Caco-2 (cell line): ENCODE data around the gene B3GNT5. TPM values are rescaled to one million over a fixed set of nuclear protein-coding genes. Genes with fewer than 3 reads are reported as not detected.

Experiments
- BruUV-seq: library from RNA; stranded (reverse); fragments of 400-500 nt; replicated peaks from 2 replicates; lab custom pipeline; 2021; lab: Mats Ljungman, UMichigan
- CTCF ChIA-PET: fragments of 300-600 bp; sonication (Branson Sonifier 250); formaldehyde crosslinking; loops from one replicate; lab custom pipeline; 2022; ENCODE audit warnings: antibody characterized with exemption; lab: Charles Lee
- POLR2A ChIA-PET: fragments of 300-600 bp; sonication (Branson Sonifier 250); formaldehyde crosslinking; loops from one replicate; lab custom pipeline; 2022; ENCODE audit warnings: antibody characterized with exemption; lab: Charles Lee
- DNase-seq, 2 experiments: peaks; one replicate each; pipeline versions ENCODE4 v3.0.0 to v3.0.0-alpha.2; 2020 to 2022
- H3K27me3 ChIP-seq: replicated peaks from 2 replicates; pipeline ENCODE4 v1.6.0; 2011; ENCODE audit warnings: low read length; ENCODE audit not compliant: control insufficient read depth, insufficient read depth
- H3K36me3 ChIP-seq: 2 replicates; pipeline ENCODE4 v1.5.1; 2011; ENCODE audit warnings: low read length; ENCODE audit not compliant: control insufficient read depth, insufficient read depth
- H3K4me1 ChIP-seq: fragments of 250-450 bp; sonication (Bioruptor Pico); 2 replicates; pipeline ENCODE4 v1.5.1; 2020; ENCODE audit warnings: mild to moderate bottlenecking
- H3K4me3 ChIP-seq: 2 replicates; pipeline ENCODE4 v1.5.1; 2011; ENCODE audit warnings: low read depth, mild to moderate bottlenecking, control low read depth, low read length
- H3K9me3 ChIP-seq: fragments of 250-450 bp; sonication (Bioruptor Pico); 2 replicates; pipeline ENCODE4 v1.5.1; 2020; ENCODE audit warnings: mild to moderate bottlenecking, moderate library complexity
- H3K27ac Mint-ChIP-seq: one replicate; pipeline ENCODE4 v1.8.0; 2022; ENCODE audit warnings: mixed read lengths; ENCODE audit not compliant: unreplicated experiment
- H3K27me3 Mint-ChIP-seq: one replicate; pipeline ENCODE4 v1.8.0; 2022; ENCODE audit warnings: mixed read lengths; ENCODE audit not compliant: insufficient read depth, unreplicated experiment
- H3K36me3 Mint-ChIP-seq: one replicate; pipeline ENCODE4 v1.8.0; 2022; ENCODE audit warnings: mild to moderate bottlenecking, mixed read lengths; ENCODE audit not compliant: insufficient read depth, unreplicated experiment
- H3K4me1 Mint-ChIP-seq: one replicate; pipeline ENCODE4 v1.8.0; 2022; ENCODE audit warnings: low read depth, mixed read lengths; ENCODE audit not compliant: unreplicated experiment
- H3K4me3 Mint-ChIP-seq: one replicate; pipeline ENCODE4 v1.8.0; 2022; ENCODE audit warnings: mild to moderate bottlenecking, moderate library complexity, mixed read lengths; ENCODE audit not compliant: unreplicated experiment
- H3K9me3 Mint-ChIP-seq: one replicate; pipeline ENCODE4 v1.8.0; 2022; ENCODE audit warnings: mixed read lengths; ENCODE audit not compliant: unreplicated experiment
- CTCF ChIP-seq, 2 experiments: fragments of 200-600 bp in 1 of 2; IDR thresholded peaks; 1 replicate in 1 of 2; 2 replicates in 1 of 2; pipeline versions ENCODE4 v1.5.1 to v1.8.0; 2011 to 2022; ENCODE audit warnings: antibody characterized with exemption in 1 of 2, control low read depth in 1 of 2, inconsistent platforms in 1 of 2, low read depth in 1 of 2, low read length in 1 of 2, mild to moderate bottlenecking in 1 of 2, moderate library complexity in 1 of 2; ENCODE audit not compliant: insufficient read depth in 1 of 2, severe bottlenecking in 1 of 2, unreplicated experiment in 1 of 2
- intact Hi-C: fragments of 100-400 bp; cut with micrococcal nuclease; formaldehyde crosslinking; loops from one replicate; pipeline ENCODE4 v1.10.0; 2022; ENCODE audit not compliant: unreplicated experiment
- total RNA-seq: library from RNA; stranded (reverse); gene quantifications from 2 replicates; pipeline ENCODE4 v1.2.3, GENCODE V29; 2022

B3GNT5 gene
- total RNA-seq, 1 experiment from 2014 or later, result 9.4 TPM

- ChIA-PET POLR2A (no interaction called here), CTCF (no interaction called here)
- no TSS peak for BruUV-seq
- H3K9me3 Mint-ChIP-seq, result no peaks in the 10 kb centered on the region
- Histone ChIP-seq H3K4me1 (peaks cover 3% of the 10 kb centered on the region; the same call in 1 of the 2 replicates), H3K27me3 (no peaks in the 10 kb centered on the region), H3K36me3 (no peaks in the 10 kb centered on the region), H3K4me3 (no peak overlapping the region), H3K9me3 (no peaks in the 10 kb centered on the region)
- intact Hi-C loops, result no loop called here
- no peaks in the 10 kb centered on the region for H3K27me3 Mint-ChIP-seq
- no peak for TF ChIP-seq CTCF (IDR thresholded peaks at IDR 0.05; ENCODE audit: insufficient read depth in 1 of 2, low read depth in 1 of 2, low read length in 1 of 2, severe bottlenecking in 1 of 2, unreplicated experiment in 1 of 2)
- H3K36me3 Mint-ChIP-seq, result no peaks in the 10 kb centered on the region
- no peak overlapping the region for H3K27ac Mint-ChIP-seq
- DNase-seq, result no peak
- no peak overlapping the region for H3K4me3 Mint-ChIP-seq
- H3K4me1 Mint-ChIP-seq, result no peaks in the 10 kb centered on the region
These were observed 31.5 kb downstream of the B3GNT5 start for GRCh38 chr3:183284570-183284969.

GRCh38 chr3:183285318-183285717 lies 32.3 kb downstream of the B3GNT5 start:
- Mint-ChIP-seq H3K4me3 (no peak overlapping the region), H3K27me3 (no peaks in the 10 kb centered on the region), H3K27ac (no peak overlapping the region), H3K36me3 (no peaks in the 10 kb centered on the region), H3K9me3 (no peaks in the 10 kb centered on the region), H3K4me1 (no peaks in the 10 kb centered on the region)
- no peak for DNase-seq
- ChIA-PET POLR2A (interaction anchor here (0.6 kb wide), 1 partner anchor 24 kb away, joined by 3 read pairs; no protein-coding TSS in a partner anchor), CTCF (no interaction called here)
- H3K27me3 ChIP-seq, result no peaks in the 10 kb centered on the region
- intact Hi-C loops, result no loop called here
- H3K9me3 ChIP-seq, result no peaks in the 10 kb centered on the region
- TF ChIP-seq CTCF (IDR thresholded peaks at IDR 0.05; ENCODE audit: insufficient read depth in 1 of 2, low read depth in 1 of 2, low read length in 1 of 2, severe bottlenecking in 1 of 2, unreplicated experiment in 1 of 2), result no peak
- no peaks in the 10 kb centered on the region; the same call in 1 of the 2 replicates for H3K36me3 ChIP-seq
- H3K4me1 ChIP-seq, result peaks cover 3% of the 10 kb centered on the region; the same call in 1 of the 2 replicates
- no peak overlapping the region for H3K4me3 ChIP-seq
- BruUV-seq, result no TSS peak

GRCh38 chr3:183285828-183286457 lies 32.9 kb downstream of the B3GNT5 start:
- no peak for TF ChIP-seq CTCF (IDR thresholded peaks at IDR 0.05; ENCODE audit: insufficient read depth in 1 of 2, low read depth in 1 of 2, low read length in 1 of 2, severe bottlenecking in 1 of 2, unreplicated experiment in 1 of 2)
- H3K27me3 ChIP-seq, result no peaks in the 10 kb centered on the region
- Mint-ChIP-seq H3K4me3 (no peak overlapping the region), H3K9me3 (no peaks in the 10 kb centered on the region), H3K27ac (no peak overlapping the region), H3K4me1 (no peaks in the 10 kb centered on the region), H3K27me3 (no peaks in the 10 kb centered on the region), H3K36me3 (peaks cover 4% of the 10 kb centered on the region)
- H3K4me1 ChIP-seq, result peaks cover 3% of the 10 kb centered on the region; the same call in 1 of the 2 replicates
- ChIA-PET CTCF (no interaction called here), POLR2A (interaction anchor here (0.6 kb wide), 1 partner anchor 25 kb away, joined by 3 read pairs; no protein-coding TSS in a partner anchor)
- H3K36me3 ChIP-seq, result no peaks in the 10 kb centered on the region; the same call in 1 of the 2 replicates
- H3K9me3 ChIP-seq, result no peaks in the 10 kb centered on the region
- no peak for DNase-seq
- H3K4me3 ChIP-seq, result no peak overlapping the region
- no TSS peak for BruUV-seq
- intact Hi-C loops, result no loop called here
